HepG2 (cell line): ENCODE results near the gene GLIS2. TPM values are rescaled to one million over a fixed set of nuclear protein-coding genes. Genes with fewer than 3 reads are reported as not detected.

Experiments
- ATAC-seq: fragments of 200-7000 bp; cut with Tn5 transposase; 3 replicates; pipeline ENCODE4 v1.9.1; 2020; ENCODE audit warnings: mild to moderate bottlenecking, moderate library complexity
- BruUV-seq: library from RNA; stranded (reverse); fragments of 400-500 nt; replicated peaks from 2 replicates; lab custom pipeline; 2021; lab: Mats Ljungman, UMichigan
- CTCF ChIA-PET: fragments of 300-600 bp; formaldehyde crosslinking; extraction: SDS; loops from one replicate; lab custom pipeline; 2021; ENCODE audit warnings: low total read pairs, inconsistent platforms, low intra/inter-chr PET ratio; lab: Yijun Ruan, JAX
- POLR2A ChIA-PET: fragments of 350-600 bp; sonication (Branson Sonifier 250); formaldehyde crosslinking; loops from one replicate; lab custom pipeline; 2020; ENCODE audit warnings: antibody characterized with exemption, inconsistent platforms; lab: Yijun Ruan, JAX
- DNase-seq: peaks from one replicate; pipeline ENCODE4 v3.0.0-alpha.2; 2015; ENCODE audit warnings: low spot score
- FAIRE-seq: peaks from 3 replicates; lab custom pipeline; 2011; peaks lifted over from hg19 to GRCh38; lab: Jason Lieb, UNC
- H2AFZ ChIP-seq: one replicate; pipeline ENCODE4 v1.6.1; 2011; ENCODE audit warnings: low read length, inconsistent platforms
- H3K27ac ChIP-seq: fragments of 300-600 bp; 3 replicates; pipeline ENCODE4 v1.8.0; 2011; ENCODE audit warnings: mixed run types, mild to moderate bottlenecking, mixed read lengths, low read length, inconsistent platforms; ENCODE audit not compliant: insufficient read depth; ENCODE audit errors: extremely low read length
- H3K27me3 ChIP-seq, 2 experiments: fragments of 200-600 bp in 1 of 2; 2 replicates in 1 of 2; 3 replicates in 1 of 2; pipeline versions ENCODE4 v1.6.0 to v1.8.0; 2011; ENCODE audit warnings: low read length in 2 of 2, mild to moderate bottlenecking in 2 of 2, moderate library complexity in 2 of 2, inconsistent platforms in 1 of 2; ENCODE audit not compliant: insufficient read depth in 2 of 2, control insufficient read depth in 1 of 2
- H3K36me3 ChIP-seq, 2 experiments: fragments of 200-600 bp in 1 of 2; replicated peaks in 1 of 2; 2 replicates in 1 of 2; 3 replicates in 1 of 2; pipeline versions ENCODE4 v1.5.1 to v1.8.0; 2011; ENCODE audit warnings: low read length in 2 of 2, inconsistent platforms in 1 of 2; ENCODE audit not compliant: insufficient read depth in 2 of 2, control insufficient read depth in 1 of 2
- H3K4me1 ChIP-seq: 2 replicates; pipeline ENCODE4 v1.5.1; 2012; ENCODE audit warnings: low read length, inconsistent platforms; ENCODE audit not compliant: insufficient read depth
- H3K4me2 ChIP-seq: 2 replicates; pipeline ENCODE4 v1.6.0; 2011; ENCODE audit warnings: low read depth, low read length, inconsistent platforms
- H3K4me3 ChIP-seq, 3 experiments: fragments of 200-600 bp in 1 of 3; sonication (generic), shearing (Covaris generic) in 1 of 3; replicated peaks in 1 of 3; 2 replicates each; pipeline ENCODE4 v1.5.1; 2011 to 2016; ENCODE audit warnings: low read length in 3 of 3, inconsistent platforms in 2 of 3, low read depth in 2 of 3, mild to moderate bottlenecking in 2 of 3, control low read depth in 1 of 3, mixed read lengths in 1 of 3; ENCODE audit not compliant: insufficient read depth in 1 of 3
- H3K79me2 ChIP-seq: one replicate; pipeline ENCODE4 v1.6.1; 2011; ENCODE audit warnings: low read length, inconsistent platforms; ENCODE audit not compliant: insufficient read depth
- H3K9ac ChIP-seq: 2 replicates; pipeline ENCODE4 v1.6.0; 2011; ENCODE audit warnings: mild to moderate bottlenecking, low read depth, low read length, inconsistent platforms; ENCODE audit not compliant: insufficient read depth
- H3K9me3 ChIP-seq: 2 replicates; pipeline ENCODE4 v1.5.1; 2012; ENCODE audit warnings: mild to moderate bottlenecking, low read length
- H4K20me1 ChIP-seq: 2 replicates; pipeline ENCODE4 v1.6.0; 2011; ENCODE audit warnings: inconsistent platforms, mild to moderate bottlenecking, low read length, moderate library complexity; ENCODE audit not compliant: insufficient read depth
- ARHGAP35 ChIP-seq: sonication (generic); formaldehyde crosslinking; IDR thresholded peaks from 2 replicates; pipeline ENCODE4 v1.9.0; 2022; ENCODE audit warnings: mild to moderate bottlenecking, inconsistent platforms, moderate library complexity, missing genetic modification reagents, borderline replicate concordance
- NFYB ChIP-seq: sonication (generic); formaldehyde crosslinking; IDR thresholded peaks from 2 replicates; pipeline ENCODE4 v1.4.0; 2020; ENCODE audit warnings: missing genetic modification reagents
- NFYC ChIP-seq: IDR thresholded peaks from 2 replicates; pipeline ENCODE4 v1.6.1; 2016; ENCODE audit warnings: missing genetic modification reagents, missing compliant biosample characterization
- PRMT3 ChIP-seq: sonication (generic); formaldehyde crosslinking; IDR thresholded peaks from 2 replicates; pipeline ENCODE4 v1.8.1; 2022; ENCODE audit warnings: low read depth, mild to moderate bottlenecking, moderate library complexity, missing genetic modification reagents, borderline replicate concordance
- REL ChIP-seq: sonication (generic); formaldehyde crosslinking; conservative IDR thresholded peaks from 2 replicates; pipeline ENCODE4 v1.8.0; 2022; ENCODE audit warnings: mild to moderate bottlenecking, missing genetic modification reagents, moderate library complexity
- RFX5 ChIP-seq: IDR thresholded peaks from 2 replicates; pipeline ENCODE4 v1.6.1; 2011; ENCODE audit warnings: low read depth, low read length, improper control_type of control experiment
- SIX1 ChIP-seq: sonication (generic); formaldehyde crosslinking; IDR thresholded peaks from 2 replicates; pipeline ENCODE4 v1.4.0; 2020; ENCODE audit warnings: missing genetic modification reagents, borderline replicate concordance
- ZMYM2 ChIP-seq: sonication (generic); formaldehyde crosslinking; IDR thresholded peaks from 2 replicates; pipeline ENCODE4 v1.8.0; 2022; ENCODE audit warnings: mild to moderate bottlenecking, missing genetic modification reagents
- ZNF530 ChIP-seq: sonication (generic); formaldehyde crosslinking; IDR thresholded peaks from 2 replicates; pipeline ENCODE4 v1.5.0; 2020; ENCODE audit warnings: low read depth, mild to moderate bottlenecking, missing genetic modification reagents
- ZNF552 ChIP-seq: sonication (generic); formaldehyde crosslinking; IDR thresholded peaks from 2 replicates; pipeline ENCODE4 v1.9.0; 2022; ENCODE audit warnings: missing genetic modification reagents, mild to moderate bottlenecking, borderline replicate concordance
- ZNF772 ChIP-seq: sonication (generic); formaldehyde crosslinking; IDR thresholded peaks from 2 replicates; pipeline ENCODE4 v1.5.0; 2020; ENCODE audit warnings: mild to moderate bottlenecking, missing genetic modification reagents
- ZSCAN30 ChIP-seq: sonication (generic); formaldehyde crosslinking; IDR thresholded peaks from 2 replicates; pipeline ENCODE4 v1.5.0; 2020; ENCODE audit warnings: mild to moderate bottlenecking, missing genetic modification reagents
- WGBS: methylation state at CpG from one replicate; pipeline ENCODE4 v1.1.6; 2017; ENCODE audit warnings: low lambda C conversion rate; 5-methylcytosine and 5-hydroxymethylcytosine counted together
- in situ Hi-C: cut with HindIII; loops from 2 replicates; pipeline ENCODE4 v1.10.0; 2017; ENCODE audit warnings: low pct_unique_long_range_greater_than_20kb; ENCODE audit not compliant: extremely low pct_ligation_motif_present
- intact Hi-C: fragments of 100-400 bp; cut with micrococcal nuclease; formaldehyde crosslinking; loops from one replicate; pipeline ENCODE4 v1.10.0; 2022; ENCODE audit not compliant: unreplicated experiment
- polyA plus RNA-seq, 8 experiments: library from polyadenylated mRNA; depleted of rRNA in 3 of 8; stranded (reverse) in 7 of 8; unstranded in 1 of 8; fragments of >200 nt; fragmentation: Illumina TruSeq in 4 of 8; extraction: Trizol in 4 of 8; gene quantifications; 2 replicates each; pipeline versions ENCODE4 v1.2.1 to v1.2.3, GENCODE V29; 2011 to 2016; ENCODE audit warnings: low read depth in 4 of 8, missing spikeins in 1 of 8, mixed read lengths in 1 of 8; ENCODE audit not compliant: insufficient read depth in 1 of 8
- total RNA-seq, 5 experiments: library from RNA; depleted of rRNA; stranded (reverse); fragments of >200 nt; fragmentation: Illumina TruSeq; extraction: Trizol; gene quantifications; 2 replicates each; pipeline ENCODE4 v1.2.3, GENCODE V29; 2016; ENCODE audit warnings: low read depth in 1 of 5

The GLIS2 gene
- total and polyA plus RNA-seq, 2 of the 13 experiments (the other 11 are each of a cell fraction or from before 2014, with no cell fraction given): 0.28 to 0.29 TPM

- Histone ChIP-seq H3K4me2 (no peak overlapping the region), H3K36me3 (peaks cover 6 to 13% of the 10 kb centered on the region in 2 experiments), H3K27me3 (no peaks in the 10 kb centered on the region), H4K20me1 (no peaks in the 10 kb centered on the region; the same call in 1 of the 2 replicates), H3K4me3 (no peak overlapping the region), H2AFZ (no peak overlapping the region), H3K27ac (no peak overlapping the region), H3K79me2 (peaks cover 50% of the 10 kb centered on the region), H3K9ac (no peak overlapping the region), H3K9me3 (no peaks in the 10 kb centered on the region), H3K4me1 (peaks cover 47% of the 10 kb centered on the region)
- 91% methylated on average over 6 of the region's 6 CpGs for WGBS
- CTCF ChIA-PET: no interaction called here
- in situ Hi-C loops (no loop called here), intact Hi-C loops (no loop called here)
- FAIRE-seq (no peak), ATAC-seq (no peak), DNase-seq (peak; percentile 40)
- TF ChIP-seq ZSCAN30 (CRISPR knock-in tag) (no peak), RFX5 (peak; percentile 74), ZMYM2 (CRISPR knock-in tag) (no peak), ARHGAP35 (no peak), ZNF530 (CRISPR knock-in tag) (no peak), NFYB (CRISPR knock-in tag) (peak; percentile 80), NFYC (CRISPR knock-in tag) (peak; percentile 79)
- POLR2A ChIA-PET: interaction anchor here (1.5 kb wide), 1 partner anchor 62 kb away, joined by 6 read pairs; no protein-coding TSS in a partner anchor
- no TSS peak for BruUV-seq
These were observed 49.5 kb upstream of the GLIS2 start for GRCh38 chr16:4266372-4266771.

- Histone ChIP-seq H3K36me3 (no peaks in the 10 kb centered on the region), H3K4me1 (peaks cover 44% of the 10 kb centered on the region), H3K79me2 (peaks cover 50% of the 10 kb centered on the region), H3K27ac (no peak overlapping the region), H3K4me3 (no peak overlapping the region), H3K27me3 (no peaks in the 10 kb centered on the region; a peak in 1 of 5 replicates), H3K4me2 (peak overlapping the region; percentile 87; the same call in 1 of the 2 replicates), H2AFZ (no peak overlapping the region), H3K9me3 (no peaks in the 10 kb centered on the region), H3K9ac (peak overlapping the region; percentile 85; the same call in 1 of the 2 replicates), H4K20me1 (no peaks in the 10 kb centered on the region)
- ChIA-PET POLR2A (interaction anchor here (5.4 kb wide), 1 partner anchor 16 kb away, joined by 50 read pairs; no protein-coding TSS in a partner anchor), CTCF (no interaction called here)
- in situ Hi-C loops: loop anchor here (10.0 kb wide), 1 partner anchor 55 kb away; no protein-coding TSS in a partner anchor
- ATAC-seq: no peak
- no peak for TF ChIP-seq ZNF552 (CRISPR knock-in tag)
- peak; percentile 27; the same call in 1 of the 2 replicates for TF ChIP-seq ZNF772
- no peak for TF ChIP-seq PRMT3 (CRISPR knock-in tag)
- no peak for TF ChIP-seq REL
- TF ChIP-seq SIX1 (CRISPR knock-in tag): no peak
- intact Hi-C loops: loop anchor here (5.0 kb wide), 1 partner anchor 37 kb away; no protein-coding TSS in a partner anchor
- no peak for FAIRE-seq
- WGBS: 96% methylated on average over 5 of the region's 5 CpGs
- no peak for DNase-seq
- BruUV-seq: no TSS peak
These were observed 45.8 kb upstream of the GLIS2 start for GRCh38 chr16:4270091-4270490.
